H1 (cell line): ENCODE data around the gene CHD8. TPM values are rescaled to one million over a fixed set of nuclear protein-coding genes. Genes with fewer than 3 reads are reported as not detected.

Source experiments
- CTCF ChIA-PET: fragments of 300-600 bp; sonication (Branson Sonifier 250); formaldehyde crosslinking; loops from one replicate; lab custom pipeline; 2021; ENCODE audit not compliant: partially characterized antibody; lab: Charles Lee
- POLR2A ChIA-PET: fragments of 300-600 bp; sonication (Branson Sonifier 250); formaldehyde crosslinking; loops from one replicate; lab custom pipeline; 2021; ENCODE audit warnings: inconsistent platforms; ENCODE audit not compliant: partially characterized antibody; lab: Charles Lee
- DNase-seq, 2 experiments: peaks; one replicate each; pipeline versions ENCODE4 v3.0.0 to v3.0.0-alpha.2; 2010 to 2022; ENCODE audit warnings: low spot score in 2 of 2, low read depth in 1 of 2, mixed read lengths in 1 of 2
- FAIRE-seq: peaks from 2 replicates; lab custom pipeline; 2011; peaks lifted over from hg19 to GRCh38; lab: Jason Lieb, UNC
- H2AFZ ChIP-seq: 2 replicates; pipeline ENCODE4 v1.8.1; 2012; ENCODE audit warnings: low read length, inconsistent platforms
- H2AK5ac ChIP-seq: 2 replicates; pipeline ENCODE4 v1.6.1; 2013; ENCODE audit warnings: low read depth, low read length
- H2BK120ac ChIP-seq: replicated peaks from 2 replicates; pipeline ENCODE3; 2013; ENCODE audit warnings: low read depth, low read length, inconsistent platforms
- H2BK12ac ChIP-seq: 2 replicates; pipeline ENCODE4 v1.6.1; 2013; ENCODE audit warnings: low read depth, low read length
- H2BK15ac ChIP-seq: 2 replicates; pipeline ENCODE4 v1.6.1; 2013; ENCODE audit warnings: low read length
- H2BK20ac ChIP-seq: 2 replicates; pipeline ENCODE4 v1.6.1; 2013; ENCODE audit warnings: low read length
- H2BK5ac ChIP-seq: 2 replicates; pipeline ENCODE4 v1.6.1; 2013; ENCODE audit warnings: low read depth, low read length
- H3K14ac ChIP-seq: 2 replicates; pipeline ENCODE4 v1.6.1; 2013; ENCODE audit warnings: inconsistent platforms; ENCODE audit not compliant: insufficient read length
- H3K18ac ChIP-seq: 2 replicates; pipeline ENCODE4 v1.6.1; 2013; ENCODE audit warnings: low read length; ENCODE audit errors: extremely low read depth
- H3K23ac ChIP-seq: 2 replicates; pipeline ENCODE4 v1.6.1; 2013; ENCODE audit warnings: inconsistent platforms; ENCODE audit not compliant: insufficient read length
- H3K23me2 ChIP-seq: 2 replicates; pipeline ENCODE4 v1.6.1; 2013; ENCODE audit warnings: low read depth, low read length
- H3K27ac ChIP-seq: 2 replicates; pipeline ENCODE4 v1.6.1; 2011; ENCODE audit warnings: low read depth, low read length, inconsistent platforms
- H3K27me3 ChIP-seq, 4 experiments: replicated peaks in 1 of 4; 1 replicate in 1 of 4; 2 replicates in 3 of 4; pipeline versions ENCODE4 v1.6.1 to v1.8.1; 2011 to 2013; ENCODE audit warnings: low read length in 3 of 4, mild to moderate bottlenecking in 3 of 4, inconsistent platforms in 2 of 4, mixed read lengths in 2 of 4, moderate library complexity in 1 of 4; ENCODE audit not compliant: control insufficient read depth in 3 of 4, insufficient read depth in 3 of 4; ENCODE audit errors: extremely low read depth in 1 of 4
- H3K36me3 ChIP-seq, 4 experiments: 2 replicates each; pipeline versions ENCODE4 v1.6.1 to v1.8.1; 2011 to 2013; ENCODE audit warnings: mild to moderate bottlenecking in 4 of 4, low read length in 3 of 4, moderate library complexity in 2 of 4, control low read depth in 1 of 4, inconsistent platforms in 1 of 4; ENCODE audit not compliant: insufficient read depth in 4 of 4, control insufficient read depth in 2 of 4
- H3K4ac ChIP-seq: replicated peaks from 2 replicates; pipeline ENCODE3; 2013; ENCODE audit warnings: low read length, low read depth, mixed read lengths, inconsistent platforms; ENCODE audit not compliant: insufficient read length
- H3K4me1 ChIP-seq, 4 experiments: replicated peaks in 1 of 4; 1 replicate in 1 of 4; 2 replicates in 3 of 4; pipeline versions ENCODE4 v1.6.1 to v1.8.1; 2011 to 2013; ENCODE audit warnings: low read length in 3 of 4, inconsistent platforms in 2 of 4, mixed read lengths in 1 of 4; ENCODE audit not compliant: insufficient read depth in 4 of 4, control insufficient read depth in 3 of 4
- H3K4me2 ChIP-seq, 2 experiments: 2 replicates each; pipeline versions ENCODE4 v1.6.1 to v1.8.1; 2011 to 2013; ENCODE audit warnings: low read depth in 2 of 2, low read length in 2 of 2, control low read depth in 1 of 2, inconsistent platforms in 1 of 2, mild to moderate bottlenecking in 1 of 2; ENCODE audit not compliant: insufficient read depth in 1 of 2
- H3K4me3 ChIP-seq, 4 experiments: fragments of 200-600, 300-600 bp in 1 of 4; sonication (generic), shearing (Covaris generic), sonication (Bioruptor Twin) in 1 of 4; 2 replicates each; pipeline versions ENCODE4 v1.5.1 to v1.8.1; 2011 to 2016; ENCODE audit warnings: low read length in 4 of 4, low read depth in 3 of 4, control low read depth in 2 of 4, inconsistent platforms in 2 of 4, mild to moderate bottlenecking in 2 of 4, mixed read lengths in 1 of 4, moderate library complexity in 1 of 4; ENCODE audit not compliant: insufficient read depth in 2 of 4; ENCODE audit errors: extremely low read depth in 1 of 4
- H3K56ac ChIP-seq: replicated peaks from 2 replicates; pipeline ENCODE3; 2013; ENCODE audit warnings: low read depth, mild to moderate bottlenecking, mixed read lengths, low read length, inconsistent platforms; ENCODE audit not compliant: insufficient read length
- H3K79me1 ChIP-seq: 2 replicates; pipeline ENCODE4 v1.6.1; 2013; ENCODE audit warnings: low read depth, low read length, control low read depth
- H3K79me2 ChIP-seq, 2 experiments: 2 replicates each; pipeline versions ENCODE4 v1.6.1 to v1.8.1; 2012 to 2013; ENCODE audit warnings: low read length in 2 of 2, mild to moderate bottlenecking in 2 of 2, inconsistent platforms in 1 of 2; ENCODE audit not compliant: insufficient read depth in 2 of 2, control insufficient read depth in 1 of 2
- H3K9ac ChIP-seq, 4 experiments: replicated peaks in 1 of 4; 1 replicate in 1 of 4; 2 replicates in 3 of 4; pipeline versions ENCODE4 v1.6.1 to v1.8.1; 2011 to 2013; ENCODE audit warnings: low read depth in 3 of 4, low read length in 3 of 4, control low read depth in 2 of 4, mild to moderate bottlenecking in 2 of 4, moderate library complexity in 2 of 4, inconsistent platforms in 1 of 4; ENCODE audit errors: extremely low read depth in 1 of 4
- H3K9me3 ChIP-seq, 2 experiments: 2 replicates each; pipeline versions ENCODE4 v1.6.1 to v1.8.1; 2012 to 2013; ENCODE audit warnings: mild to moderate bottlenecking in 2 of 2, moderate library complexity in 2 of 2, control low read depth in 1 of 2, inconsistent platforms in 1 of 2, low read depth in 1 of 2, low read length in 1 of 2, mixed read lengths in 1 of 2; ENCODE audit not compliant: insufficient read depth in 2 of 2
- H4K20me1 ChIP-seq, 2 experiments: replicated peaks in 1 of 2; 2 replicates each; pipeline versions ENCODE3 to v1.8.1; 2011 to 2013; ENCODE audit warnings: inconsistent platforms in 2 of 2, low read length in 2 of 2, mild to moderate bottlenecking in 1 of 2; ENCODE audit not compliant: insufficient read depth in 2 of 2, control insufficient read depth in 1 of 2
- H4K5ac ChIP-seq: 2 replicates; pipeline ENCODE4 v1.6.1; 2013; ENCODE audit warnings: low read length, low read depth, mixed read lengths, inconsistent platforms; ENCODE audit not compliant: insufficient read length
- H4K8ac ChIP-seq: 2 replicates; pipeline ENCODE4 v1.8.0; 2013; ENCODE audit warnings: mild to moderate bottlenecking, moderate library complexity, low read length, inconsistent platforms; ENCODE audit not compliant: insufficient read depth; ENCODE audit errors: extremely low read depth
- H4K91ac ChIP-seq: replicated peaks from 2 replicates; pipeline ENCODE3; 2013; ENCODE audit warnings: low read length, mixed read lengths, inconsistent platforms; ENCODE audit not compliant: insufficient read length
- ATF2 ChIP-seq: IDR thresholded peaks from 2 replicates; pipeline ENCODE4 v1.6.1; 2012; ENCODE audit warnings: low read length, inconsistent platforms
- CTBP2 ChIP-seq: IDR thresholded peaks from 2 replicates; pipeline ENCODE4 v1.7.0; 2011; ENCODE audit warnings: borderline replicate concordance, mild to moderate bottlenecking, moderate library complexity, mixed read lengths, low read length; ENCODE audit not compliant: insufficient read depth, insufficient read length
- EP300 ChIP-seq, 2 experiments: IDR thresholded peaks; 1 replicate in 1 of 2; 2 replicates in 1 of 2; pipeline ENCODE4 v1.6.1; 2011 to 2012; ENCODE audit warnings: low read depth in 2 of 2, low read length in 2 of 2, mild to moderate bottlenecking in 2 of 2, borderline replicate concordance in 1 of 2, inconsistent platforms in 1 of 2, moderate library complexity in 1 of 2
- JUND ChIP-seq: IDR thresholded peaks from 2 replicates; pipeline ENCODE4 v1.6.1; 2011; ENCODE audit warnings: mild to moderate bottlenecking, improper control_type of control experiment, low read length
- SIN3A ChIP-seq, 2 experiments: IDR thresholded peaks in 1 of 2; conservative IDR thresholded peaks in 1 of 2; 2 replicates each; pipeline ENCODE4 v1.6.1; 2011 to 2012; ENCODE audit warnings: low read length in 2 of 2, improper control_type of control experiment in 1 of 2, low read depth in 1 of 2, mild to moderate bottlenecking in 1 of 2
- SIRT6 ChIP-seq: IDR thresholded peaks from one replicate; pipeline ENCODE4 v1.7.1; 2012; ENCODE audit warnings: low read length, inconsistent platforms
- SP1 ChIP-seq: IDR thresholded peaks from 2 replicates; pipeline ENCODE4 v1.6.1; 2011; ENCODE audit warnings: low read depth, low read length
- SP2 ChIP-seq: IDR thresholded peaks from 2 replicates; pipeline ENCODE4 v1.6.1; 2012; ENCODE audit warnings: mild to moderate bottlenecking, low read length, inconsistent platforms
- WGBS, 2 experiments: shearing (Covaris generic) in 1 of 2; methylation state at CpG; one replicate each; pipeline versions ENCODE4 v1.1.6 to v1.1.7; 2013 to 2015; ENCODE audit warnings: low lambda C conversion rate in 2 of 2, mixed read lengths in 2 of 2, inconsistent platforms in 1 of 2, low coverage in 1 of 2, missing lambda C conversion rate in 1 of 2; ENCODE audit not compliant: insufficient replicate concordance in 2 of 2, insufficient coverage in 1 of 2, insufficient read length in 1 of 2; ENCODE audit errors: extremely low coverage in 1 of 2, missing lambda C conversion rate in 1 of 2; 5-methylcytosine and 5-hydroxymethylcytosine counted together
- polyA plus RNA-seq, 7 experiments: library from polyadenylated mRNA; depleted of rRNA in 3 of 7; stranded (reverse) in 5 of 7; unstranded in 2 of 7; fragments of >200 nt in 5 of 7; fragments of 200-250 nt in 2 of 7; gene quantifications; 1 replicate in 5 of 7; 2 replicates in 1 of 7; 4 replicates in 1 of 7; pipeline versions ENCODE4 v1.2.1 to v1.2.3, GENCODE V29; 2011 to 2013; ENCODE audit warnings: missing spikeins in 2 of 7, mixed read lengths in 2 of 7
- total RNA-seq: library from RNA; stranded (reverse); fragmentation: NEBNext Ultra II Directional; extraction: Animal tissue kit (Norgen Biotek cat#: 25700); gene quantifications from 2 replicates; pipeline ENCODE4 v1.2.1, GENCODE V29; 2021

CHD8 gene
- total and polyA plus RNA-seq, 2 of the 8 experiments (the other 6 are each of a cell fraction or from before 2014, with no cell fraction given), result 88.3 to 140 TPM

GRCh38 chr14:21437063-21437901, 18.6 kb downstream of the CHD8 start:
- peaks cover 6% of the 10 kb centered on the region; the same call in 1 of the 2 replicates for H3K79me1 ChIP-seq
- H3K79me2 ChIP-seq, result peaks cover 21 to 84% of the 10 kb centered on the region in 2 experiments
- H3K9me3 ChIP-seq, result no peaks in the 10 kb centered on the region
- peak overlapping the region; percentile 84 to 93 for H3K4me2 ChIP-seq
- no peak overlapping the region for H3K56ac ChIP-seq
- H3K9ac ChIP-seq, result peak overlapping the region; percentile 49 to 85 (median 60)
- H4K20me1 ChIP-seq, result peaks cover 2 to 3% of the 10 kb centered on the region in 2 experiments
- FAIRE-seq (peak; percentile 78), DNase-seq (peak; percentile 95 to 100)
- no peak overlapping the region for H2AK5ac ChIP-seq
- no peak overlapping the region for H2BK15ac ChIP-seq
- H4K91ac ChIP-seq, result no peak overlapping the region
- H3K14ac ChIP-seq, result no peak overlapping the region
- H2BK12ac ChIP-seq, result no peak overlapping the region; the same call in 1 of the 2 replicates
- ChIA-PET POLR2A (interaction anchor here (0.5 to 3.7 kb wide), 26 partner anchors 9 to 172 kb away, joined by 3 to 62 read pairs (median 4); partner anchors contain the start of genes CHD8, METTL3, RAB2B and SALL2), CTCF (interaction anchor here (0.9 to 2.2 kb wide), 5 partner anchors 12 to 52 kb away, joined by 3 to 11 read pairs (median 5); partner anchors contain the start of genes CHD8 and TOX4)
- no peak overlapping the region for H2BK120ac ChIP-seq
- peak overlapping the region; percentile 77; the same call in 1 of the 2 replicates for H4K8ac ChIP-seq
- H3K27me3 ChIP-seq, result no peaks in the 10 kb centered on the region
- H3K4ac ChIP-seq, result no peak overlapping the region
- peaks cover 0 to 5% (median 1%) of the 10 kb centered on the region in 4 experiments; a peak in 4 of 7 replicates for H3K4me1 ChIP-seq
- no peaks in the 10 kb centered on the region; a peak in 1 of 8 replicates for H3K36me3 ChIP-seq
- H3K4me3 ChIP-seq, result peak overlapping the region; percentile 48 to 76 (median 67)
- H2AFZ ChIP-seq, result peak overlapping the region; percentile 18; the same call in 1 of the 2 replicates
- peak overlapping the region; percentile 35 for H4K5ac ChIP-seq
- H3K23me2 ChIP-seq, result peaks cover 4% of the 10 kb centered on the region; the same call in 1 of the 2 replicates
- H3K27ac ChIP-seq, result peak overlapping the region; percentile 73
- peak overlapping the region; percentile 51; the same call in 1 of the 2 replicates for H3K18ac ChIP-seq
- no peak overlapping the region for H2BK20ac ChIP-seq
- H2BK5ac ChIP-seq, result peak overlapping the region; percentile 72
- 16% methylated on average over 20 of the region's 33 CpGs; no CpG with 5 or more reads in 1 of the 2 experiments for WGBS, 2 experiments
- H3K23ac ChIP-seq, result no peak overlapping the region
- TF ChIP-seq SP2 (peak; percentile 78), SP1 (peak; percentile 98), SIRT6 (no peak), ATF2 (0 out of 2 replicates have a peak, but pooled peaks have one; percentile 42), SIN3A (conservative IDR thresholded peaks at IDR 0.05 in 1 of 2, IDR thresholded peaks at IDR 0.05 in 1 of 2; ENCODE audit: low read depth in 1 of 2, low read length in 2 of 2) (peak in 1 of 2 experiments; percentile 71; a peak in 1 of 4 replicates), JUND (no peak), EP300 (IDR thresholded peaks at IDR 0.05; ENCODE audit: borderline replicate concordance in 1 of 2, low read depth in 2 of 2, low read length in 2 of 2) (0 out of 3 replicates have a peak, but pooled peaks of 1 of the 2 experiments have one; percentile 10), CTBP2 (no peak)
